Endodermal cell (in vitro differentiated cells): ENCODE data around the gene SLC22A3. TPM values are rescaled to one million over a fixed set of nuclear protein-coding genes. Genes with fewer than 3 reads are reported as not detected.

ENCODE experiments used
- DNase-seq: peaks from one replicate; pipeline ENCODE4 v3.0.0-alpha.2; 2017
- H3K27ac ChIP-seq: 2 replicates; pipeline ENCODE4 v1.5.1; 2013; ENCODE audit warnings: mild to moderate bottlenecking, low read depth, low read length, moderate library complexity
- H3K27me3 ChIP-seq: 2 replicates; pipeline ENCODE4 v1.6.1; 2013; ENCODE audit warnings: mild to moderate bottlenecking, low read length, moderate library complexity; ENCODE audit not compliant: insufficient read depth, control insufficient read depth, poor library complexity, severe bottlenecking
- H3K36me3 ChIP-seq: 2 replicates; pipeline ENCODE4 v1.7.0; 2013; ENCODE audit warnings: mild to moderate bottlenecking, low read length, moderate library complexity; ENCODE audit not compliant: control insufficient read depth, insufficient read depth
- H3K4me1 ChIP-seq: one replicate; pipeline ENCODE4 v1.7.0; 2013; ENCODE audit warnings: low read length; ENCODE audit not compliant: control insufficient read depth, insufficient read depth
- H3K4me3 ChIP-seq: 2 replicates; pipeline ENCODE4 v1.5.1; 2013; ENCODE audit warnings: mild to moderate bottlenecking, low read length, moderate library complexity
- H3K9ac ChIP-seq: 2 replicates; pipeline ENCODE4 v1.6.1; 2013; ENCODE audit warnings: mild to moderate bottlenecking, low read length, moderate library complexity; ENCODE audit not compliant: poor library complexity, severe bottlenecking; ENCODE audit errors: extremely low read depth
- H3K9me3 ChIP-seq: 2 replicates; pipeline ENCODE4 v1.6.1; 2013; ENCODE audit warnings: mild to moderate bottlenecking, low read length, moderate library complexity; ENCODE audit not compliant: control insufficient read depth
- H3K27ac Mint-ChIP-seq: 2 replicates; pipeline ENCODE4 v1.8.0; 2020; ENCODE audit warnings: mixed read lengths
- H3K27me3 Mint-ChIP-seq: 2 replicates; pipeline ENCODE4 v1.8.0; 2021; ENCODE audit warnings: mild to moderate bottlenecking, mixed read lengths; ENCODE audit not compliant: insufficient read depth
- H3K36me3 Mint-ChIP-seq: 2 replicates; pipeline ENCODE4 v1.8.0; 2020; ENCODE audit warnings: low read depth, mixed read lengths
- H3K4me1 Mint-ChIP-seq: 2 replicates; pipeline ENCODE4 v1.8.0; 2020; ENCODE audit warnings: mixed read lengths
- H3K4me3 Mint-ChIP-seq: 2 replicates; pipeline ENCODE4 v1.8.0; 2020; ENCODE audit warnings: mild to moderate bottlenecking, moderate library complexity, mixed read lengths
- H3K9me3 Mint-ChIP-seq: 2 replicates; pipeline ENCODE4 v1.8.0; 2020; ENCODE audit warnings: mild to moderate bottlenecking, mixed read lengths
- CTCF ChIP-seq: fragments of 200-600 bp; sonication (generic); conservative IDR thresholded peaks from 2 replicates; pipeline ENCODE4 v1.5.0; 2021; ENCODE audit warnings: antibody characterized with exemption, mild to moderate bottlenecking
- WGBS, 2 experiments: methylation state at CpG; one replicate each; pipeline versions ENCODE4 v1.1.5 to v1.1.7; 2013; ENCODE audit warnings: missing lambda C conversion rate in 2 of 2, mixed read lengths in 1 of 2; ENCODE audit not compliant: insufficient coverage in 1 of 2, insufficient read length in 1 of 2; 5-methylcytosine and 5-hydroxymethylcytosine counted together
- total RNA-seq, 2 donors: library from RNA; stranded (reverse); fragmentation: NEBNext Ultra II Directional in 1 of 2; extraction: Animal tissue kit (Norgen Biotek cat#: 25700) in 1 of 2; gene quantifications; 2 replicates in 1 of 2; 3 replicates in 1 of 2; pipeline ENCODE4 v1.2.1, GENCODE V29; 2021

Gene SLC22A3
- total RNA-seq, 2 donors from 2014 or later, result 3.1 to 7.4 TPM

DNA sequence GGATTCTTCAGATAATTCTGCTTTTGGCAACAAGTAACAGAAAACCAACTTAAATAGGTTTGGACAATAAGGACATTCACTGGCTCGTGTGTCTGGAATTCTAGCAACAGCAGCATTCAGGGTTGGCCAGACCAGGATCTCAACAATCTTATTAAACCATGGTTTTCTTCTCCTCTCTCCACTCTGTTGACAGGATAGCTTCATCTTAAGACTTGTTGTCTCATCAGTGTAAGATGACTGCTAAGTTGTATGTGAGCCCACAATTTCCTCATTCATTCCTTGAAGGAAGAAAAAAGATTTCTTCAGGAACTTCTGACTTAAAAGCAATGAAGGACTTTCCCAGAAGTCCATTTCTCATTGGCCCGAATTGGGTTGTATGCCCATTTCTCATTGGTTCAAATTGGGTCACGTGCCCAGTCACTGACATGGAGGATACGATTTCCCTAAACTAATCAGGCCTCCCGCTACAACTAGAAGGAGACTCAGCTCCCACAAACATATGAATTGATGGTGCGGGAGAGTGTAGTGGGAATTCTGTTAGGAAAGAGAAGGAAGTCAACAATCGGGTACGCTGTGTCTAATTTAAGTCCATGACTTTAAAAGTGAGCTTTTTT is 83.7 kb downstream of the SLC22A3 start:
- DNase-seq, result no peak
- Mint-ChIP-seq H3K9me3 (no peaks in the 10 kb centered on the region), H3K27me3 (no peaks in the 10 kb centered on the region), H3K4me3 (no peak overlapping the region), H3K4me1 (peaks cover 12% of the 10 kb centered on the region), H3K27ac (no peak overlapping the region), H3K36me3 (no peaks in the 10 kb centered on the region)
- Histone ChIP-seq H3K4me1 (no peaks in the 10 kb centered on the region), H3K9ac (no peak overlapping the region), H3K9me3 (no peaks in the 10 kb centered on the region), H3K36me3 (peaks cover 4% of the 10 kb centered on the region), H3K27me3 (no peaks in the 10 kb centered on the region), H3K4me3 (no peak overlapping the region), H3K27ac (no peak overlapping the region)
- 95 to 96% methylated on average over 6 to 8 of the region's 8 CpGs for WGBS, 2 experiments
- no peak for TF ChIP-seq CTCF

GRCh38 chr6:160435935-160436334 is 87.8 kb downstream of the SLC22A3 start:
- no peak overlapping the region for H3K27ac ChIP-seq
- Mint-ChIP-seq H3K27me3 (no peaks in the 10 kb centered on the region), H3K4me3 (no peak overlapping the region), H3K36me3 (no peaks in the 10 kb centered on the region), H3K27ac (no peak overlapping the region), H3K9me3 (no peaks in the 10 kb centered on the region), H3K4me1 (peaks cover 8% of the 10 kb centered on the region)
- TF ChIP-seq CTCF, result no peak
- no peaks in the 10 kb centered on the region for H3K27me3 ChIP-seq
- WGBS, 2 experiments, result 77 to 79% methylated on average over 2 to 4 of the region's 4 CpGs
- H3K4me1 ChIP-seq, result no peaks in the 10 kb centered on the region
- H3K36me3 ChIP-seq, result no peaks in the 10 kb centered on the region
- H3K4me3 ChIP-seq, result no peak overlapping the region
- no peak overlapping the region for H3K9ac ChIP-seq
- DNase-seq, result no peak
- H3K9me3 ChIP-seq, result no peaks in the 10 kb centered on the region

DNA sequence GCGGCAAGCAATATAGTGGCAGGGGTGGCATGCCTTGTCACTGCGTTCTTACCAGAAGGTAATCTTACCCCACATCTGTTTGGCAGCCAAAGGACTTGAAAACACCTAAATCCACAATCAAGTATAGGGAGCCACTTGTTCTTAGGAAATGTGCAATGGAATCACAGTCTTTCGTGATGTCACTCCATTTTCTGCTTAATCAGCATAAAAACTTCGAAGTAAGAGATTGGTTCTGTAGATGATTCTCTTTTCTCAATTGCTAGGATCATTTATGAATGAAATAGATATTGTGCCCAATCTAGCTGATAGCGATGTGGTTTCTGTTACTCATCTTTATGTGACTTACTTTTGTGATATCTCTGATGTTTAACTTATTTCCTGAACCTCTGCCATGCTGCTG is 89.0 kb downstream of the SLC22A3 start:
- no peak for TF ChIP-seq CTCF
- Histone ChIP-seq H3K27ac (no peak overlapping the region), H3K4me3 (no peak overlapping the region), H3K9me3 (no peaks in the 10 kb centered on the region), H3K9ac (no peak overlapping the region), H3K36me3 (no peaks in the 10 kb centered on the region), H3K4me1 (no peaks in the 10 kb centered on the region), H3K27me3 (no peaks in the 10 kb centered on the region)
- H3K27me3 Mint-ChIP-seq, result no peaks in the 10 kb centered on the region
- DNase-seq, result no peak
- H3K36me3 Mint-ChIP-seq, result no peaks in the 10 kb centered on the region
- no peaks in the 10 kb centered on the region for H3K9me3 Mint-ChIP-seq
- WGBS, 2 experiments, result 92 to 95% methylated on average over 3 to 5 of the region's 5 CpGs
- peaks cover 8% of the 10 kb centered on the region for H3K4me1 Mint-ChIP-seq
- H3K27ac Mint-ChIP-seq, result no peak overlapping the region
- H3K4me3 Mint-ChIP-seq, result no peak overlapping the region
